Activated CD8-positive, alpha-beta T cell treated with anti-CD3 and anti-CD28 coated beads, Interleukin-2, amount 10 ng/mL, durations not matched to agents 7 days and 5 days (primary cell): ENCODE measurements around the gene KIF26B. TPM values are rescaled to one million over a fixed set of nuclear protein-coding genes. Genes with fewer than 3 reads are reported as not detected.

Experiments used
- ATAC-seq: fragments of 150-1000 bp; cut with Tn5 transposase; one replicate; pipeline ENCODE4 v1.10.0; 2021; ENCODE audit warnings: moderate library complexity
- CTCF ChIA-PET: fragments of 350-600 bp; sonication (Branson Sonifier 250); formaldehyde crosslinking; loops from one replicate; lab custom pipeline; 2021; ENCODE audit warnings: antibody characterized with exemption; lab: Charles Lee
- POLR2A ChIA-PET: fragments of 350-600 bp; sonication (Branson Sonifier 250); formaldehyde crosslinking; loops from one replicate; lab custom pipeline; 2021; ENCODE audit warnings: antibody characterized with exemption; lab: Charles Lee
- DNase-seq: peaks from one replicate; pipeline ENCODE4 v3.0.0-alpha.2; 2020
- H3K27ac Mint-ChIP-seq: one replicate; pipeline ENCODE4 v1.8.0; 2021; ENCODE audit warnings: mild to moderate bottlenecking, mixed read lengths
- H3K27me3 Mint-ChIP-seq: one replicate; pipeline ENCODE4 v1.8.0; 2021; ENCODE audit warnings: low read depth, mixed read lengths
- H3K36me3 Mint-ChIP-seq: one replicate; pipeline ENCODE4 v1.8.0; 2021; ENCODE audit warnings: low read depth, mixed read lengths
- H3K4me1 Mint-ChIP-seq: one replicate; pipeline ENCODE4 v1.8.0; 2021; ENCODE audit warnings: low read depth, mixed read lengths
- H3K4me3 Mint-ChIP-seq: one replicate; pipeline ENCODE4 v1.8.0; 2021; ENCODE audit warnings: mild to moderate bottlenecking, mixed read lengths
- H3K9me3 Mint-ChIP-seq: one replicate; pipeline ENCODE4 v1.8.0; 2022; ENCODE audit warnings: mixed read lengths; ENCODE audit not compliant: insufficient read depth
- total RNA-seq, 2 experiments: library from RNA; stranded (reverse); gene quantifications; one replicate each; pipeline ENCODE4 v1.2.3, GENCODE V29; 2021

KIF26B gene
- total RNA-seq, 2 experiments from 2014 or later: 0.03 to 0.08 TPM

DNA sequence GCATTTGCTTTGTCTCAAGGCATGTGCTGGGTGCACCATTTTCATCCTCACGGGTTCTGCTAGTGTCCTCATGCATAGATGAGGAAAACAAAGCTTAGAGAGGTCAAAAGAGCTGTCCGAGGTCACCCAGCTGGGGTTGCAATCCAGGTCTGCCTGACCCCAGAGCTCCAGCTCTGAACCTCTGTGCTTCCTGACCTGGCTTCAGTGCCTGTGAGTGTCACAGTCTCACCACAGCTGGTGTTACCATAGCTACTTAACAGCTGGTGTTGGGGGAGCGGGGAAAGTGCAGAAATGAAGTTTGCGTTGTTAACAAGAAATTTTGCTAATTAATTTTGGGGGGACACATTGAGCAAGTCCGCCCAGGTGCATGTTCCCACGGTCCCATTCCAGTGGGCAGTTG lies 328.5 kb downstream of the KIF26B start:
- no peak overlapping the region for H3K27ac Mint-ChIP-seq
- H3K4me1 Mint-ChIP-seq: no peaks in the 10 kb centered on the region
- no peaks in the 10 kb centered on the region for H3K36me3 Mint-ChIP-seq
- DNase-seq: no peak
- no peaks in the 10 kb centered on the region for H3K9me3 Mint-ChIP-seq
- ATAC-seq: no peak
- H3K27me3 Mint-ChIP-seq: no peaks in the 10 kb centered on the region
- ChIA-PET POLR2A (no interaction called here), CTCF (no interaction called here)
- no peak overlapping the region for H3K4me3 Mint-ChIP-seq

DNA sequence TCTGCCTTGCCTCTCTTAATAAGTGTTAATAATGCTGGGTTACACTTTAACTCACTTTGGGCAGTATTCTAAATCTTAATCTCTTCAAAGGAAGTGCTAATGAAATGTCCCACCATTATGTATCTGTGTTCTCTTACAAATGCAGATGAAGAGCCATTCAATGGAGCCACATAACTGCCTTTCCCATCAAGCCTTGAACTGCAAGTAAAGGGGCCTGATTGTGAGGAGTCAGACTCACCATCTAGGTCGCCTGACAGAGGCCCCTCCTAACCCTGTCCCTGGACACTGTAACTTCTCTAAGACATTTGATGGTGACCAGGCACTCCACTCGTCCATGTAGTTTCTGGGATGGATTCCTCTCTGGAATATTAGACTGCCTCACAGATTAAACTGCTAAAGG lies 329.4 kb downstream of the KIF26B start:
- Mint-ChIP-seq H3K4me1 (no peaks in the 10 kb centered on the region), H3K4me3 (no peak overlapping the region), H3K36me3 (no peaks in the 10 kb centered on the region), H3K27ac (no peak overlapping the region), H3K9me3 (no peaks in the 10 kb centered on the region), H3K27me3 (no peaks in the 10 kb centered on the region)
- ATAC-seq (no peak), DNase-seq (no peak)
- POLR2A ChIA-PET: no interaction called here
- CTCF ChIA-PET: interaction anchor here (0.6 kb wide), 1 partner anchor 480 kb away, joined by 4 read pairs; no protein-coding TSS in a partner anchor

- CTCF ChIA-PET: no interaction called here
- no peaks in the 10 kb centered on the region for H3K36me3 Mint-ChIP-seq
- no peaks in the 10 kb centered on the region for H3K4me1 Mint-ChIP-seq
- H3K27ac Mint-ChIP-seq: no peak overlapping the region
- H3K9me3 Mint-ChIP-seq: no peaks in the 10 kb centered on the region
- POLR2A ChIA-PET: no interaction called here
- no peak for DNase-seq
- ATAC-seq: no peak
- no peaks in the 10 kb centered on the region for H3K27me3 Mint-ChIP-seq
- no peak overlapping the region for H3K4me3 Mint-ChIP-seq
Observed at GRCh38 chr1:245485996-245486395, 331.2 kb downstream of the KIF26B start.

DNA sequence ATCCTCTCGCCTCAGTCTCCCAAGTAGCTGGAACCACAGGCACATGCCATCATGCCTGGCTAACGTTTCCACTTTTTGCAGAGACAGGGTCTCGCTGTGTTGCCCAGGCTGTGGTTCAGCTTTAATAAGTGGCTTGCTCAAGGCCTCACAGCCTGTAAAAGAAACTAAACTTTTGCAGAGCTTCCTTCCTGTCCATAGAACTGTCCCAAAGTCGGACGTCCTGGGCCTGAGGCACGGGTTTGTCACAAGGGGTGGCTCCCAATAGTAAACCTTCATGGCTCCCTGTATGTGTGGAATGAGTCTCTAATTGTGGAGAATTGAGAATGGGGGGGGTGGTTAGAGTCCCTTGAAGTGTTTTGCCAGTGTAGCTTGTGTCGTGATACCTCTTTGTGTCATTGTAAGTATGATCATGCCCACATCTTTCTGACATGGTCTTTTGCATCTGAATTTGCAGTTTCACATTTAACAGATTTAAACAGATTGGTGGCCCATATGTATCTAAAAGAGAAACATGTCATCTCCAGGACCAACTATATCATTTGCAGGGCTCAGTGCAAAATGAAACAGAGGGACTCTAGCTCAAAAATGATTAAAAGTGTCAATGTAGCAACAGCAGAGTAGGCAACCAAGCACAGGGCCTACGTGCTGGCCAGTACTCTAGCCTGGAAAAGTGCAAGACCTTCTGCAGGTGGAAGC lies 332.1 kb downstream of the KIF26B start:
- no peak overlapping the region for H3K4me3 Mint-ChIP-seq
- DNase-seq: no peak
- CTCF ChIA-PET: no interaction called here

GRCh38 chr1:245488346-245489129 lies 333.8 kb downstream of the KIF26B start:
- POLR2A ChIA-PET: no interaction called here
- CTCF ChIA-PET: no interaction called here
- ATAC-seq: no peak
- Mint-ChIP-seq H3K4me1 (no peaks in the 10 kb centered on the region), H3K27me3 (no peaks in the 10 kb centered on the region), H3K27ac (no peak overlapping the region), H3K9me3 (no peaks in the 10 kb centered on the region), H3K36me3 (no peaks in the 10 kb centered on the region), H3K4me3 (no peak overlapping the region)
- no peak for DNase-seq

More for the DNA sequence above, 332.1 kb downstream of the KIF26B start:
- Mint-ChIP-seq H3K27ac (no peak overlapping the region), H3K4me1 (no peaks in the 10 kb centered on the region), H3K27me3 (no peaks in the 10 kb centered on the region), H3K36me3 (no peaks in the 10 kb centered on the region), H3K9me3 (no peaks in the 10 kb centered on the region)
- POLR2A ChIA-PET: no interaction called here
- ATAC-seq: no peak

DNA sequence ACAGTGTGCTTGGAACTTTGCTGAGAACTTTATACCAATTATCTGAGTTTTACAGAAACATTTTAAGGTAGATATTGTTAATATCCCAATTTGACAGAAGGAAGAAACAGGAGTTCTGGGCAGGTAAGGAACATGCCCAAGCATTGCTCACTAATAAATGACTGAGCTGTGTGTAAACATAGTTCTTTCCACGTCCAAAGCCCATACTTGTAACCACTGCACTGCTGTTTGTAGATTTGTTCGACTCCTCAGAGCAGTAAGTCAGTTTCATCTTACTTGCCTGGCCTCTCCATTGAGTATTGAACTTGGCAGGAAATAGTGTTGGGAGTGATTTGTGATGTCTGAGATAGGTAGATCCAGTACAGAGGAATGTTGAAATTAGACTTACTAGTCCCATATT lies 335.1 kb downstream of the KIF26B start:
- H3K36me3 Mint-ChIP-seq: no peaks in the 10 kb centered on the region
- no peaks in the 10 kb centered on the region for H3K4me1 Mint-ChIP-seq
- ATAC-seq (no peak), DNase-seq (no peak)
- ChIA-PET CTCF (no interaction called here), POLR2A (no interaction called here)
- no peak overlapping the region for H3K4me3 Mint-ChIP-seq
- H3K27me3 Mint-ChIP-seq: no peaks in the 10 kb centered on the region
- H3K9me3 Mint-ChIP-seq: no peaks in the 10 kb centered on the region
- no peak overlapping the region for H3K27ac Mint-ChIP-seq

GRCh38 chr1:245493029-245493428 lies 338.2 kb downstream of the KIF26B start:
- H3K4me3 Mint-ChIP-seq: no peak overlapping the region
- no peaks in the 10 kb centered on the region for H3K9me3 Mint-ChIP-seq
- H3K27ac Mint-ChIP-seq: no peak overlapping the region
- CTCF ChIA-PET: no interaction called here
- no peaks in the 10 kb centered on the region for H3K36me3 Mint-ChIP-seq
- DNase-seq: no peak
- no peaks in the 10 kb centered on the region for H3K4me1 Mint-ChIP-seq
- H3K27me3 Mint-ChIP-seq: peaks cover 2% of the 10 kb centered on the region
- POLR2A ChIA-PET: no interaction called here
- ATAC-seq: no peak

DNA sequence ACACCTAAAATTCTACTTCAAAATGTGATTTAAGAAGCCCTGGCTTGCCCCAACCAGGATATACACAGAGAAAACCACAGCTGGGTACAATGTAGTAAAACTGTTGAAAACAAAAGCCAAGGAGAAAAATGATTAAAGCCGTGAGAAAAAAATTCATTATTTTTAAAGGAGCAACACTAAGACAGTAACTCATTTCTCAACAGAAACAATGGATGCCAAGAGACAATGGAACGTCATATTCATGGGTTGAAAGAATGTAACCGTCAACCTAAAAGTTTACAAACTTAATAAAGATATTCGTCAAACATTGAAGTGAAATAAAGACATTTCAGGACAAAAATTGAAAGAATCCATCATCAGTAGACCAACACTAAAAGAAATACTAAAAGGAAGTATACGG lies 340.9 kb downstream of the KIF26B start:
- CTCF ChIA-PET: no interaction called here
- H3K4me1 Mint-ChIP-seq: no peaks in the 10 kb centered on the region

DNA sequence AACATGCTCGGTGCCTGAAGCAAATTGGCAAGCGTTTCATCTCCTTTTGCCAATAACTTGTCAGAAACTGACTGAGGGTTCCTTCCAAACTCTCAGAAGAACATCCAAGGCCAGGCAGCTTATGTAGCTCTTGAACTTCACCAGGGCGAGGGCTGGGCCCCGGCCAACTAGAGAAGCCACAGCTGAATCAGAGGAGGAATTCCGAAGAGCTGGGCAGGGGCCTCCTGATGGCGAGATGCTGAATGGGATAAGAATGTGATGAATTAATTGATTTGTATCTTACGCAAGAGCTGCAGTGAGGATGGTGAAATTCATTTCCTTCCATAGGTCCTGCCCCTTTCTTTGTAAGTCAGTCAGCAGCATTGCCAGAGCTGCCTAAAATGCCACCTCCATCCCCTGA lies 345.8 kb downstream of the KIF26B start:
- DNase-seq (no peak), ATAC-seq (no peak)
- POLR2A ChIA-PET: no interaction called here
- H3K4me3 Mint-ChIP-seq: no peak overlapping the region
- no peaks in the 10 kb centered on the region for H3K9me3 Mint-ChIP-seq
- no peaks in the 10 kb centered on the region for H3K4me1 Mint-ChIP-seq
- peaks cover 2% of the 10 kb centered on the region for H3K27me3 Mint-ChIP-seq
- no peaks in the 10 kb centered on the region for H3K36me3 Mint-ChIP-seq
- H3K27ac Mint-ChIP-seq: no peak overlapping the region
- CTCF ChIA-PET: no interaction called here

More for the DNA sequence above, 340.9 kb downstream of the KIF26B start:
- Mint-ChIP-seq H3K27ac (no peak overlapping the region), H3K4me3 (no peak overlapping the region), H3K27me3 (peaks cover 2% of the 10 kb centered on the region), H3K9me3 (no peaks in the 10 kb centered on the region), H3K36me3 (no peaks in the 10 kb centered on the region)
- DNase-seq (no peak), ATAC-seq (no peak)
- POLR2A ChIA-PET: no interaction called here

- H3K27me3 Mint-ChIP-seq: no peaks in the 10 kb centered on the region
- no peaks in the 10 kb centered on the region for H3K9me3 Mint-ChIP-seq
- CTCF ChIA-PET: no interaction called here
- ATAC-seq (no peak), DNase-seq (no peak)
- H3K4me3 Mint-ChIP-seq: no peak overlapping the region
- H3K27ac Mint-ChIP-seq: no peak overlapping the region
- H3K4me1 Mint-ChIP-seq: no peaks in the 10 kb centered on the region
- POLR2A ChIA-PET: no interaction called here
- no peaks in the 10 kb centered on the region for H3K36me3 Mint-ChIP-seq
Observed at GRCh38 chr1:245501633-245502032, 346.8 kb downstream of the KIF26B start.

DNA sequence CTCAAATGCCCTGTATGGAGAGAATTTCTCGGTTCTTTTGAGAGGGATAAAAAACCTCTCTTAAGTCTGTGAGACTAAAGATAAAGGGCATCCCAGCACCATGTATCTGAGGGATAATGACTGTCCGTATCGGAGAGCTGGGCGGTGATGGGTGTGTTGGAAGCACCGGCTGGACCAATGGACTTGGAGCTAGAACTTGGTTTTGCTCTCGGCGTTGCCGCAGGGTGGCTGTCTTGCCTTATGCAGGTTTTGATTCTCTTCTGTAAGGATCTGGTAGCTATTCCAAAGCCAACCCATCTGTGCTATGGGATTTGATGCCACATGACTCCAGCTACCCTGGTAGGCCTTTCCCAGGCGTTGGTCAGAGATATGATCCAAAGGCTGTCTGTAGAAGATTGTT lies 348.8 kb downstream of the KIF26B start:
- Mint-ChIP-seq H3K9me3 (no peaks in the 10 kb centered on the region), H3K27me3 (no peaks in the 10 kb centered on the region), H3K4me1 (no peaks in the 10 kb centered on the region), H3K4me3 (no peak overlapping the region), H3K36me3 (no peaks in the 10 kb centered on the region), H3K27ac (no peak overlapping the region)
- CTCF ChIA-PET: interaction anchor here (0.7 kb wide), 1 partner anchor 351 kb away, joined by 3 read pairs; no protein-coding TSS in a partner anchor
- ATAC-seq (no peak), DNase-seq (no peak)
- POLR2A ChIA-PET: no interaction called here

DNA sequence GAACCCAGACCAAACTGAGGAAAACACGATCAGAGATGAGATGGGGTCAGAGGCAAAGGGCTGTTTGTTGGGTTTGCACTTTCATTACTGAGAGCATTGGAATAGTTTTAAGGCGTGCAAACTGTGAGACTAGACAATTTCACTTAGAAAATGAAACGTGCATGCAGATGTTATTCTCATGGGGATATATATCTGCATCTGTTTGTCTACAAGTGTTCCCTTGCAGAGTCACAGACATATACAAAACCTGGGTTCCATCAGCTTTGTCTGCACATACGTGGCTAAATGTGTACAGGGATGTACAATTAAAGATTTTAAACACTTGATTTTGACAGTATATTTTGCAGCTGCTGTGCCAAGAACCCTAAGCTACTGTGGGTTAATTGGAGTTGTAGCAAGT lies 355.4 kb downstream of the KIF26B start:
- H3K36me3 Mint-ChIP-seq: no peaks in the 10 kb centered on the region
- DNase-seq: no peak
- peaks cover 3% of the 10 kb centered on the region for H3K27me3 Mint-ChIP-seq
- ChIA-PET CTCF (interaction anchor here (0.8 kb wide), 1 partner anchor 357 kb away, joined by 3 read pairs; no protein-coding TSS in a partner anchor), POLR2A (no interaction called here)
- ATAC-seq: no peak
- no peak overlapping the region for H3K4me3 Mint-ChIP-seq
- H3K9me3 Mint-ChIP-seq: no peaks in the 10 kb centered on the region
- no peak overlapping the region for H3K27ac Mint-ChIP-seq
- H3K4me1 Mint-ChIP-seq: no peaks in the 10 kb centered on the region
